ENCODE results near the gene ZNF14. TPM values are rescaled to one million over a fixed set of nuclear protein-coding genes. Genes with fewer than 3 reads are reported as not detected.

ZNF14 gene
- polyA plus RNA-seq, 3 donors: 12.4 to 15.7 (median 12.5) TPM

Other genes with a start within 250 kb of the ZNF14 start
- 1 to 10 TPM; 1.2 to 2.3 (median 1.5) TPM for gene TSSK6, start 217.6 kb downstream of the ZNF14 start, polyA plus RNA-seq (ENCODE audit: insufficient read length in 3 of 3)
- gene NDUFA13, start 216.9 kb downstream of the ZNF14 start, polyA plus RNA-seq (ENCODE audit: insufficient read length in 3 of 3): 100 to 1,000 TPM; 282 to 374 (median 324) TPM
- gene YJEFN3, start 204.2 kb downstream of the ZNF14 start, polyA plus RNA-seq (ENCODE audit: insufficient read length in 3 of 3): 10 to 100 TPM in 2 of 3 donors, 1 to 10 TPM in 1; 5.5 to 15.2 (median 12.4) TPM
- under 1 TPM; 0.16 to 0.27 (median 0.21) TPM for gene CILP2, start 194.8 kb downstream of the ZNF14 start, polyA plus RNA-seq (ENCODE audit: insufficient read length in 3 of 3)
- gene PBX4, start 114.4 kb downstream of the ZNF14 start, polyA plus RNA-seq (ENCODE audit: insufficient read length in 3 of 3): 1 to 10 TPM; 3.8 to 7.6 (median 5.8) TPM
- 10 to 100 TPM; 33.1 to 34.6 (median 33.7) TPM for gene LPAR2, start 104.9 kb downstream of the ZNF14 start, polyA plus RNA-seq (ENCODE audit: insufficient read length in 3 of 3)
- gene GMIP, start 89.5 kb downstream of the ZNF14 start, polyA plus RNA-seq (ENCODE audit: insufficient read length in 3 of 3): 1 to 10 TPM; 4.9 to 7.0 (median 6.6) TPM
- gene ATP13A1, start 69.4 kb downstream of the ZNF14 start, polyA plus RNA-seq (ENCODE audit: insufficient read length in 3 of 3): 10 to 100 TPM; 55.3 to 66.9 (median 59.9) TPM
- 10 to 100 TPM; 13.2 to 18.4 (median 15.1) TPM for gene ZNF101, start 64.3 kb downstream of the ZNF14 start, polyA plus RNA-seq (ENCODE audit: insufficient read length in 3 of 3)
- gene ZNF506, start 88.6 kb upstream of the ZNF14 start, polyA plus RNA-seq (ENCODE audit: insufficient read length in 3 of 3): 10 to 100 TPM; 27.4 to 41.0 (median 34.3) TPM
- 10 to 100 TPM; 29.0 to 37.7 (median 31.3) TPM for gene ZNF253, start 132.8 kb upstream of the ZNF14 start, polyA plus RNA-seq (ENCODE audit: insufficient read length in 3 of 3)
- gene ZNF93, start 167.8 kb upstream of the ZNF14 start, polyA plus RNA-seq (ENCODE audit: insufficient read length in 3 of 3): 10 to 100 TPM; 14.5 to 19.3 (median 16.6) TPM